Breast epithelium (tissue), 4 donors: ENCODE measurements around the gene GFOD2. TPM values are rescaled to one million over a fixed set of nuclear protein-coding genes. Genes with fewer than 3 reads are reported as not detected.

Source experiments
- DNase-seq, 2 donors: peaks; one replicate each; pipeline ENCODE4 v3.0.0-alpha.2; 2019; ENCODE audit warnings: low spot score in 2 of 2
- H3K27ac ChIP-seq, 2 donors: fragments of 200-600 bp; sonication (generic) in 1 of 2; one replicate each; pipeline ENCODE4 v1.5.1; 2016 to 2019; ENCODE audit warnings: mild to moderate bottlenecking in 1 of 2
- H3K27me3 ChIP-seq, 2 donors: fragments of 200-600 bp; sonication (generic) in 1 of 2; one replicate each; pipeline versions ENCODE4 v1.5.1 to v1.6.0; 2017 to 2019; ENCODE audit warnings: control low read depth in 1 of 2, mild to moderate bottlenecking in 1 of 2
- H3K36me3 ChIP-seq: fragments of 200-600 bp; one replicate; pipeline ENCODE4 v1.5.1; 2019
- H3K4me1 ChIP-seq, 2 donors: fragments of 200-600 bp; sonication (generic); one replicate each; pipeline ENCODE4 v1.5.1; 2016 to 2019; ENCODE audit warnings: control low read depth in 1 of 2
- H3K4me3 ChIP-seq, 3 donors: fragments of 200-600 bp; sonication (generic); 1 replicate in 2 of 3; 2 replicates in 1 of 3; pipeline ENCODE4 v1.5.1; 2016 to 2019; ENCODE audit warnings: mild to moderate bottlenecking in 3 of 3, moderate library complexity in 2 of 3
- H3K9me3 ChIP-seq, 2 donors: fragments of 200-600 bp; sonication (generic) in 1 of 2; one replicate each; pipeline ENCODE4 v1.5.1; 2016 to 2019; ENCODE audit warnings: control low read depth in 1 of 2
- CTCF ChIP-seq, 3 donors: fragments of 450-650 bp; IDR thresholded peaks; one replicate each; pipeline ENCODE4 v1.5.1; 2016 to 2017; ENCODE audit warnings: antibody characterized with exemption in 3 of 3, mild to moderate bottlenecking in 3 of 3, moderate library complexity in 3 of 3
- POLR2A ChIP-seq: fragments of 450-650 bp; IDR thresholded peaks from one replicate; pipeline ENCODE4 v1.6.1; 2016; ENCODE audit warnings: antibody characterized with exemption, mild to moderate bottlenecking, moderate library complexity
- POLR2AphosphoS5 ChIP-seq, 3 donors: sonication (generic); formaldehyde crosslinking; IDR thresholded peaks; one replicate each; pipeline ENCODE4 v1.6.1; 2017; ENCODE audit warnings: antibody characterized with exemption in 3 of 3
- intact Hi-C: fragments of 100-400 bp; cut with DNase I; formaldehyde crosslinking; loops from one replicate; pipeline ENCODE4 v1.15.1; 2023; ENCODE audit warnings: low total_unique reads
- total RNA-seq, 3 donors: library from RNA; depleted of rRNA; stranded (reverse); fragments of >200 nt; gene quantifications; one replicate each; pipeline ENCODE4 v1.1.0, GENCODE V29; 2016

The GFOD2 gene
- total RNA-seq, 3 donors from 2014 or later: 11.4 to 22.0 (median 21.4) TPM

DNA sequence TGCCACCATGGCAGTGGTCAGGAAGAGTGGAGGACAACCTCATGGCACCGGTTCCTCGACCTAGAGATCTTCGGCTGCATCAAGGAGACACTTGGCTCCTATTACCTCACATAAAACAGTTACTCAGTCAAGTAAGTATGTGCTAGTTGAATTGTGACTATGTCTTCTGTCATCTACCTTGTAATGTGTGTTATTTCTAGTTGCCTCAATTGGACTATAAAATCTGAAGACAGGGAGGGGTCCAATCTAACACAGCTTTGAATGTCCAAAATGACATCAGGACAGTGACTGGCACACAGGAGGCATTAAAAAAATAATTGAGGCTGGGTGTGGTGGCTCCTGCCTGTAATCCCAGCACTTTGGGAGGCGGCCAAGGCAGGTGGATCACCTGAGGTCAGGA is 35.3 kb downstream of the GFOD2 start:
- Histone ChIP-seq H3K4me1 (no peaks in the 10 kb centered on the region), H3K27me3 (no peaks in the 10 kb centered on the region), H3K27ac (peak overlapping the region; percentile 21 to 22), H3K9me3 (no peaks in the 10 kb centered on the region), H3K4me3 (no peak overlapping the region), H3K36me3 (no peaks in the 10 kb centered on the region)
- TF ChIP-seq POLR2AphosphoS5 (IDR thresholded peaks at IDR 0.05) (no peak), CTCF (IDR thresholded peaks at IDR 0.05) (no peak), POLR2A (no peak)
- intact Hi-C loops: no loop called here
- no peak for DNase-seq

GRCh38 chr16:67679935-67680897 is 38.9 kb downstream of the GFOD2 start:
- DNase-seq: no peak
- Histone ChIP-seq H3K27me3 (no peaks in the 10 kb centered on the region), H3K9me3 (no peaks in the 10 kb centered on the region), H3K27ac (no peak overlapping the region), H3K4me3 (no peak overlapping the region), H3K36me3 (no peaks in the 10 kb centered on the region), H3K4me1 (no peaks in the 10 kb centered on the region)
- intact Hi-C loops: no loop called here
- TF ChIP-seq CTCF (IDR thresholded peaks at IDR 0.05): no peak
- TF ChIP-seq POLR2A: no peak
- TF ChIP-seq POLR2AphosphoS5 (IDR thresholded peaks at IDR 0.05): no peak

GRCh38 chr16:67678354-67679023 is 40.6 kb downstream of the GFOD2 start:
- no peaks in the 10 kb centered on the region for H3K36me3 ChIP-seq
- H3K9me3 ChIP-seq: no peaks in the 10 kb centered on the region
- no peak for TF ChIP-seq CTCF (IDR thresholded peaks at IDR 0.05)
- no peak for TF ChIP-seq POLR2A
- TF ChIP-seq POLR2AphosphoS5 (IDR thresholded peaks at IDR 0.05): no peak
- peak overlapping the region in 1 of 2 donors; percentile 70 for H3K27ac ChIP-seq
- intact Hi-C loops: no loop called here
- no peaks in the 10 kb centered on the region for H3K27me3 ChIP-seq
- no peak overlapping the region for H3K4me3 ChIP-seq
- H3K4me1 ChIP-seq: peaks cover 0 to 14% of the 10 kb centered on the region in 2 donors
- no peak for DNase-seq

DNA sequence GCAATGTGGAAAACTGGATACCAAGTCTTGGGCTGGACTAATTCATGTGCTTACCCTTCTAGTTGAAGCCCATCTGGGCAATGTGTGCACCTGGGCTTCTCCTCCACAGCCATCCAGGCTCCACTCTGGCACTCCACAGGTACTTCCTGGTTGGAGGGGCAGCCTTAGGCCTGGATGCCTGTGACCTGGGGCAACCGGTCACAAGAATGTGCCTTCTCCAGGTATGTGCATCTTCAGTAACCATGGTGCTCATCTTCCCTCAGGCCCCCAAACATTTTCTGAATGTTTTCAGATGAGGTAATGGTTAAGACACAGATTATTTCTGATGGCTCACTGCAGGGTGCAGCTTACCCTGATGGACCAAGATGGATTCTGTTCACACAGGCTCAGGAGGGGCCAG is 41.4 kb downstream of the GFOD2 start:
- Histone ChIP-seq H3K4me1 (peaks cover 0 to 18% of the 10 kb centered on the region in 2 donors), H3K4me3 (no peak overlapping the region), H3K27ac (peak overlapping the region; percentile 26 to 70), H3K27me3 (no peaks in the 10 kb centered on the region), H3K36me3 (no peaks in the 10 kb centered on the region), H3K9me3 (no peaks in the 10 kb centered on the region)
- intact Hi-C loops: no loop called here
- DNase-seq: no peak
- TF ChIP-seq POLR2A: no peak
- no peak for TF ChIP-seq POLR2AphosphoS5 (IDR thresholded peaks at IDR 0.05)
- TF ChIP-seq CTCF (IDR thresholded peaks at IDR 0.05): no peak

GRCh38 chr16:67676939-67677338 is 42.2 kb downstream of the GFOD2 start:
- Histone ChIP-seq H3K27ac (peak overlapping the region; percentile 37 to 70), H3K4me1 (peaks cover 0 to 18% of the 10 kb centered on the region in 2 donors), H3K4me3 (no peak overlapping the region), H3K27me3 (no peaks in the 10 kb centered on the region), H3K9me3 (no peaks in the 10 kb centered on the region), H3K36me3 (no peaks in the 10 kb centered on the region)
- no peak for DNase-seq
- TF ChIP-seq POLR2A: no peak
- no peak for TF ChIP-seq CTCF (IDR thresholded peaks at IDR 0.05)
- TF ChIP-seq POLR2AphosphoS5 (IDR thresholded peaks at IDR 0.05): no peak
- intact Hi-C loops: no loop called here
